Suprapubic skin (tissue), 4 donors: ENCODE measurements around the gene CENPH.

Source experiments
- EP300 ChIP-seq: sonication (generic); formaldehyde crosslinking; IDR thresholded peaks from one replicate; pipeline ENCODE4 v1.6.1; 2017; ENCODE audit warnings: antibody characterized with exemption
- POLR2AphosphoS5 ChIP-seq, 3 donors: sonication (generic); formaldehyde crosslinking; IDR thresholded peaks; one replicate each; pipeline ENCODE4 v1.6.1; 2017; ENCODE audit warnings: antibody characterized with exemption in 3 of 3

DNA sequence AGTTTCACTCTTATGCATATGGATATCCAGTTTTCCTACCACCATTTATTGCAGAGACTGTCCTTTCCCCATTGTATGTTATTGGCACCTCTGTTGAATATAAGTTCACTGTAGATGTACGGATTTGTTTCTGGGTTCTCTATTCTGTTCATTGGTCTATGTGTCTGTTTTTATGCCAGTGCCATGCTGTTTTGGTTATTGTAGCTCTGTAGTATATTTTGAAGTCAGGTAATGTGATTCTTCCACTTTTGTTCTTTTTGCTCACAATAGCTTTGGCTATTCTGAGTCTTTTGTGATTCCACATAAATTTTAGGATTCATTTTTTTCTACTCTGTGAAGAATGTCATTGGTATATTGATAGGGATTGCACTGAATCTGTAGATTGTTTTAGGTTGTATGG lies 48.6 kb upstream of the CENPH start:
- no peak for TF ChIP-seq POLR2AphosphoS5 (IDR thresholded peaks at IDR 0.05)
- no peak for TF ChIP-seq EP300
